ENCODE results near the gene BPIFB4. TPM values are rescaled to one million over a fixed set of nuclear protein-coding genes. Genes with fewer than 3 reads are reported as not detected.

BPIFB4 gene
- total RNA-seq, 2 experiments from 2014 or later: not detected

DNA sequence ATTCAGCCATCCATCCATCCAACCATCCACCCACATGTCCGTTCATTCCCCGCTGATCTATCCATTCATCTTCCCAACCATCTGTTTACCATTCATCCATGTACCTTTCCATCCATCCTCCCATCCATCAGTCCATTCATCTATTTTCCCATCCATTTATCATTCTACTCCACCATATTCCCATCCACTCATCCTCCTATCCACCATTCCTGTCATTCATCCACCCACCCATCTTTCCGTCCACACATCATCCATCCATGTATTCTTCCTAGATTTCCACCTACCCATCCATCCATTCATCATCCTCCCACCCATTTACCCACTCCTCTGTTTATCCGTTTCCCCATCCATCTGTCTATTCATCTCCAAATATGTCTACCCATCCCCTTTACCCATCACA lies 41.2 kb upstream of the BPIFB4 start:
- POLR2A ChIA-PET: no interaction called here
- no peaks in the 10 kb centered on the region for H3K4me1 ChIP-seq (ENCODE audit: insufficient read depth, low read length)
- H3K27me3 Mint-ChIP-seq: no peaks in the 10 kb centered on the region
- H3K27ac ChIP-seq (ENCODE audit: low read depth in 1 of 2, low read length in 2 of 2): no peak overlapping the region
- peaks cover 3% of the 10 kb centered on the region for H3K9me3 Mint-ChIP-seq
- H3K9me3 ChIP-seq (ENCODE audit: control insufficient read depth in 1 of 2, insufficient read depth in 1 of 2, low read length in 2 of 2): peaks cover 3 to 5% of the 10 kb centered on the region in 2 experiments
- H3K4me3 ChIP-seq (ENCODE audit: low read length): no peak overlapping the region
- no peaks in the 10 kb centered on the region for H3K4me1 Mint-ChIP-seq (ENCODE audit: low read depth)
- intact Hi-C loops (cut with DNase I, micrococcal nuclease): no loop called here
- H3K4me3 Mint-ChIP-seq: no peak overlapping the region
- no peaks in the 10 kb centered on the region for H3K36me3 ChIP-seq (ENCODE audit: insufficient read depth, low read length)
- ATAC-seq (ENCODE audit: poor library complexity) (no peak), DNase-seq (no peak)
- no peaks in the 10 kb centered on the region for H3K36me3 Mint-ChIP-seq (ENCODE audit: low read depth)
- H3K27me3 ChIP-seq (ENCODE audit: control insufficient read depth in 1 of 2, insufficient read depth in 2 of 2, low read length in 2 of 2): no peaks in the 10 kb centered on the region
- CTCF ChIA-PET: no interaction called here
- no peak for TF ChIP-seq CTCF (IDR thresholded peaks at IDR 0.05)
- no peak overlapping the region for H3K27ac Mint-ChIP-seq

DNA sequence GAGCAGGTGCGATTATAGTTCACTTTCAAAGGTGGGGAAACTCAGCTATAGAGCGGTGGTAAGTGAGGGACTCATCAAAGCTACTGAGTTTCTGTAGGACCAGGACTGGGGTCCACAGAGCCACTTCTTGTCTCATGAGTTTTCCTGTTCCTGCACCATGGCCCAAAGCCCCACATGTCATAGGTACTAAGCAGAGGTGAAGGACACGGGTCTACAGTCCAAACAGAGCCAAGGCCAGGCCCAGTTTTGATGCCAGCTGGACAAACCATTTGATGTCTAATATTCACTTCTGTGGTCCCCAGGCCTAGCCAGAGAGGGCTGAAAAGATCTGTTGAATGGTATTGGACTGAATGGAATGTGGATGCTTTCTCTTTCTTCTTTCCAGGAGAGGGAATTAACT lies 37.0 kb upstream of the BPIFB4 start:
- Mint-ChIP-seq H3K9me3 (peaks cover 9% of the 10 kb centered on the region), H3K27ac (no peak overlapping the region), H3K27me3 (no peaks in the 10 kb centered on the region), H3K36me3 (ENCODE audit: low read depth) (no peaks in the 10 kb centered on the region), H3K4me3 (no peak overlapping the region), H3K4me1 (ENCODE audit: low read depth) (no peaks in the 10 kb centered on the region)
- peaks cover 10 to 16% of the 10 kb centered on the region in 2 experiments for H3K9me3 ChIP-seq (ENCODE audit: control insufficient read depth in 1 of 2, insufficient read depth in 1 of 2, low read length in 2 of 2)
- no peak for TF ChIP-seq CTCF (IDR thresholded peaks at IDR 0.05)
- H3K4me3 ChIP-seq (ENCODE audit: low read length): no peak overlapping the region
- CTCF ChIA-PET: interaction anchor here (1.0 kb wide), 1 partner anchor 8 kb away, joined by 3 read pairs; no protein-coding TSS in a partner anchor
- no peak for ATAC-seq (ENCODE audit: poor library complexity)
- H3K27me3 ChIP-seq (ENCODE audit: control insufficient read depth in 1 of 2, insufficient read depth in 2 of 2, low read length in 2 of 2): no peaks in the 10 kb centered on the region
- no peak overlapping the region for H3K27ac ChIP-seq (ENCODE audit: low read depth in 1 of 2, low read length in 2 of 2)
- no peaks in the 10 kb centered on the region for H3K36me3 ChIP-seq (ENCODE audit: insufficient read depth, low read length)
- H3K4me1 ChIP-seq (ENCODE audit: insufficient read depth, low read length): no peaks in the 10 kb centered on the region
- POLR2A ChIA-PET: no interaction called here
- intact Hi-C loops (cut with DNase I, micrococcal nuclease): no loop called here
- DNase-seq: no peak

DNA sequence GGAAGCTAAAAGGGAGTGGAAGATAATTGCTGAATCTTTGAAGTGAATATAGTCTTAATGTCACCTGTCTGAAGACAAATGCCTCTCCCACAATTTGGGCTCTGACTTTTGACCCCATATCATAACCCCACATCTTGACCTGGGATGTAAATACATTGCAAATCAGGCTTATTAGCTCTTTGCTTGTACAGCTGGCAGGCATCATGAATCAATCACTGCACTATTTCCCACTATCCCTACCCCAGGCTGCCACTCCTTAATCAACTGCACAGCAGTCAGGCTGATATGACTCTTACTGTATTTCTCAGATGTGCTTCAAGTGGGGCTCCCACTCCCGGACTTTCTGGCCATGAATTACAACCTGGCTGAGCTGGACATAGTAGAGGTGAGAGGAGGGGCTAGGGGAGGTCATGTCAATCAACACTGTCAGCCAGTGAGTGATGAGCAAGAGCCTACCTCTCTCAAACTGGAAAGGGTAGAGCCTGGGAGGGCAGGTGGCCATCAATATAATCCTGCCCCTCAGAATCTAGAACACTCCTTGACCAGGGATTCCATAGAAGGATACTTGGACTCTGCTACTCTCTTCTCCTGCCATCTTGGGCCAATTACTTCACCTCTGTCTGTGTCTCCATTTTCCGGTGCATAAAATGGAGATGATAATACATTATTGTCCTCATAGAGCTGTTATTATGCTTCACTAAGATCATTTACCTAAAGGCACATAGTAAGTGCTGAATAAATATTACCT lies 36.3 kb upstream of the BPIFB4 start:
- H3K27ac ChIP-seq (ENCODE audit: low read depth in 1 of 2, low read length in 2 of 2): no peak overlapping the region
- no peak overlapping the region for H3K4me3 ChIP-seq (ENCODE audit: low read length)
- Mint-ChIP-seq H3K4me3 (no peak overlapping the region), H3K27me3 (no peaks in the 10 kb centered on the region), H3K27ac (no peak overlapping the region), H3K4me1 (ENCODE audit: low read depth) (no peaks in the 10 kb centered on the region), H3K36me3 (ENCODE audit: low read depth) (no peaks in the 10 kb centered on the region), H3K9me3 (peaks cover 7% of the 10 kb centered on the region)
- intact Hi-C loops (cut with DNase I, micrococcal nuclease): no loop called here
- no peaks in the 10 kb centered on the region for H3K4me1 ChIP-seq (ENCODE audit: insufficient read depth, low read length)
- ATAC-seq (ENCODE audit: poor library complexity): no peak
- H3K36me3 ChIP-seq (ENCODE audit: insufficient read depth, low read length): no peaks in the 10 kb centered on the region
- no peaks in the 10 kb centered on the region for H3K27me3 ChIP-seq (ENCODE audit: control insufficient read depth in 1 of 2, insufficient read depth in 2 of 2, low read length in 2 of 2)
- POLR2A ChIA-PET: no interaction called here
- no peak for DNase-seq
- peaks cover 10 to 23% of the 10 kb centered on the region in 2 experiments for H3K9me3 ChIP-seq (ENCODE audit: control insufficient read depth in 1 of 2, insufficient read depth in 1 of 2, low read length in 2 of 2)
- CTCF ChIA-PET: interaction anchor here (1.0 kb wide), 1 partner anchor 8 kb away, joined by 3 read pairs; no protein-coding TSS in a partner anchor
- TF ChIP-seq CTCF (IDR thresholded peaks at IDR 0.05): no peak

All from CD4-positive, alpha-beta T cell (primary cell).